ENCODE results near the gene RABGAP1L.
"Not testable (repeated sequence)": the region's sequence is repeated elsewhere in the genome, so short reads cannot be mapped to it uniquely, and the experiment has no call there.

- not testable (repeated sequence) for TF ChIP-seq EZH2 (IDR thresholded peaks at IDR 0.05); POLR2AphosphoS5 (IDR thresholded peaks at IDR 0.05; ENCODE audit: borderline replicate concordance, low read depth, low read length)
Observed at GRCh38 chr1:174516755-174517154, 357.4 kb downstream of the RABGAP1L start.
